ENCODE data around the gene ZBTB9.

ZBTB9 gene

DNA sequence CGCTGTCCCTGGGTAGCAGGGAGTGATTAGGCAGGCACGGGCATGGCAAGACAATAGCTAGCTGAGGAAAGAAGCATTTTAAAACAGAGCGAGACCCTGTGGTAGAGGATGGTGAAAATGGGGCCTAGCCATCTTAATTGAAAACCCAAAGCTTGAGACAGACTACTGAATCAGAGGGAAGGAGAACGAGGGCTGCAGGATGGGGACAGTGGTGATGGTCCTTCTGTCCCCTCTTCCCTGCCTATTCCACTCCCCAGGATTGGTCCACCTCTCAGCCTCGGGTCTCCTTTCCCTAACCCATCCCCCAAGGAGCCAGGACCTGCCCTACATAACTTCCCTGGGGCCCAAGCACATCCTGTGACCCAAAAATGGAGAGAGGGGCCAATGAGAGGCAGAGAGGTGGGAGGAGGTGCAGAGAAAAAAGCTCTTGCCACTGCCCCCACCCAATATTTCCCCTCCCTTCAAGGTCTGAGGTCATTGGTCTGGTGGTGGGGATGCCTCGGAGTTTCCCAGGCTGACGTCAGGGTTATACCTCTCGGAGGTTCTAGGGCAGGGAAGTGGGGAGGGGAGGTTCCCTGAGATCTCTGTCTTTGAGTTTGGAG, 35.6 kb upstream of the ZBTB9 start:
- no peak for DNase-seq (ENCODE audit: low read depth)

DNA sequence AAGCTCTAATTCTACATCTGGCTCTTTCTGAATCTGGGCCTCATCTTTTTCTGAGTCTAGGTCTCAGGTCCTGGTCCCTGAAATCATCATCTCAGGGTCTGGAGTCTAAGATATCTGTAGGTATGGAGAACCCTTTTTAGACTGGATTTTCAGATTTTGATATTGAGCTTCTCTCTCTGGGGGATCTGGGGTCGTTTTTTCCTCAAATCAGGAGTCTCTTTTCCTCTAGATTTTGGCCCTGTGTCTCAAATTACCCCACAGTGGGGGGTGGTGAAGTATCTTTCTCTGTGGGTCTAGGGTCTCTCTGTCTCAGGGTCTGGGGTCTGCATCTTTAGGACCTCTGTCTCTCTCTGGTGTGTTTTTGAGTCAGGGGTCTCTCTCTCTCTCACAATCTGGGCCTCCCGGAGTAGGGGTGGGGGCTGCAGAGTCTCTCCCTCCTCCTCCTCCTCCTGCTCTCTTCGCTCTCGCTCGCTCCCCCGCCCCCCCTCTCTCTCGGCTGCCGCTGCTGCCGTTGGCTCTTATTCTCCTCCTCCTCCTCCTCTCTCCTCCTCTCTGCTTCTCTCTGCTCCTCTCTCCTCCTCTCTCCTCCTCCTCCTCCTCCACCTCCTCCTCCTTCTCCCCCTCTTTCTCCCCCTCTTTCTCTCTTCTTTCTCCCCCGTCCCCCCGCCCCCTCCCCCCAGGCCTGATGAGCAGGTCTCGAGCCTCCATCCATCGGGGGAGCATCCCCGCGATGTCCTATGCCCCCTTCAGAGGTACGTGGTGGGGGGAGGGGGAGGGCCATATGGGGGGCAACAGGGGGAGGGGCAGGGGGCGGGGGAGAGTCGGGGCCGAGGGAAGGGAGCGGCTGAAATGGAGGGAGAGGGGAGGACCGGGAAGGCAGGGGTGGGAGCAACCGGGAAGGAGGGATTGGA, 34.5 kb upstream of the ZBTB9 start, which contains the start of gene SYNGAP1:
Gene SYNGAP1, plus strand, starts transcription at position 486 of the 911 bp plus-strand sequence. Its CDS starts 200 bp downstream, at position 686.
- no peak for DNase-seq (ENCODE audit: low read depth)

DNA sequence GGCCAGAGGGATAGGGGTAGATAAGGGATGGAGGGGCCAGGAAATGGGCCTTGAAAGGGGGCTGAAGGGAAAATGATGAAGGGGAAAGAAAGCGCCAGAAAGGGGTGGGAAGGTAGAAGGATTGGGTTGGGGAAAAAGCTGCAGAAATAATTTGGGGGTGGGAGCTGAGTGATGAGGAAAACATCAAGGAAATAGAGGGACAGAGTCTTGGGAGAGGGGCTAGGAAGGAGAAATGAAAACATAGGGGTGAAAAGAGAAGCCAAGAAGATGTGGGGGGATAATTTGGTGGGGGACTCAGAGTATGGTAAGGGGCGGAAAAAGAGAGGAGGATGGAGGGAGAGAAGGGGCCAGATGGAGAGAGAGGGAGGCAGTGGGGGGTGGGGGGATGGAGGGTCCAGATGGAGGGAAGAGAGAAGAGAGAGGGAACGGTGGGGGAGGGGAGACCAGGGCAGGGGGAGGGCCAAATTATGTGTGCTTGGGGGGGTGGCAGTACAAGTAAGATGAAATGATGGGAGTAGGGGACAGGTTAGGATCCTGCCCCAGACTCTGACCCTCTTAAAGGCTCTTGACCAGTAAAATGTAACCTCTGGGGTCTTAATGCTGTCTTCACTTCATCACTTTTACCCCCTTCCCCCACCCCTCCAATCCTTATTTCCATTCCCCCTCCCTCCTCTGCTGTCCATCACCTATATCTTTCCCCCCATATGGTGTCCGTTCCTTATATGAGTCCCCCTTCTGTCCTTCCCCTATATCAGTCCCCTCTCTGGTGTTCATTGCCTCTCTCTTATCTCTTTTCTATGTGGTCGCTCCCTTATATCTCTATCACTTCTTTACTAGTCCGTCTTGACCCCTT, 33.7 kb upstream of the ZBTB9 start:
- DNase-seq (ENCODE audit: low read depth), result no peak

DNA sequence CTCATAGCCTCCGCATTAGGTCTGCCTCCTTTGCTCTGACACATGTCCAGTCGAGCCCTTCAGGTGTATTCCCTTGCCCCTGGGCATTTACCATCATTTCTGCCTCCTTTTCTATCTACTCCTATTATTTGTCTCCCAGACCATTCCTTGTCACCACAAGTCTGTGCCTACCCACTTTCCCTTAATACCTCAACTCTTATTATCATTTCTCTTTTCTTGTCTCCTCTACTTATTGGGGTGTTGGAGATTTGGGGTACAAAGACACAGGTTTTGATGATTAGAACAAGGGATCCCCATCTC, 33.1 kb upstream of the ZBTB9 start:
- DNase-seq (ENCODE audit: low read depth), result no peak

DNA sequence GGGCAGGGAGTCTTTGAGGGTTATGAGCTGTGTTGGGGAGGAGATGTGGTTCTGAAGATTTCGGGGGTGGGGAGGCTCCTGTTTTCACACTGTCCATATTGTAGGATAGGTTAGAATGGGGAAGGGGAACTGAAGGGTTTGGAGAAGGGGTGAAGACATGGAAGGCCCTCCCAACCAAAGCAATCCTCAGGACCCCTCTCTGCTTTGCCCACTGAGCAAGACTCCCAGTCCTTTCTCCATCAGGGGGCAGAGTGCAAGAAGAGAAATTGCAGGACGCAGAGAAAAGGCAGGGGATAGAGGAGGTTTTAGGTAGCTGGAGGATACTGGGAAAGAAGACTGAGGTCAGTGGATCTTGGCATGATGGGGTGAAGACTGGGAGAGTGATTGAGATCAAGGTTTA, 30.6 kb upstream of the ZBTB9 start:
- DNase-seq (ENCODE audit: low read depth), result no peak

DNA sequence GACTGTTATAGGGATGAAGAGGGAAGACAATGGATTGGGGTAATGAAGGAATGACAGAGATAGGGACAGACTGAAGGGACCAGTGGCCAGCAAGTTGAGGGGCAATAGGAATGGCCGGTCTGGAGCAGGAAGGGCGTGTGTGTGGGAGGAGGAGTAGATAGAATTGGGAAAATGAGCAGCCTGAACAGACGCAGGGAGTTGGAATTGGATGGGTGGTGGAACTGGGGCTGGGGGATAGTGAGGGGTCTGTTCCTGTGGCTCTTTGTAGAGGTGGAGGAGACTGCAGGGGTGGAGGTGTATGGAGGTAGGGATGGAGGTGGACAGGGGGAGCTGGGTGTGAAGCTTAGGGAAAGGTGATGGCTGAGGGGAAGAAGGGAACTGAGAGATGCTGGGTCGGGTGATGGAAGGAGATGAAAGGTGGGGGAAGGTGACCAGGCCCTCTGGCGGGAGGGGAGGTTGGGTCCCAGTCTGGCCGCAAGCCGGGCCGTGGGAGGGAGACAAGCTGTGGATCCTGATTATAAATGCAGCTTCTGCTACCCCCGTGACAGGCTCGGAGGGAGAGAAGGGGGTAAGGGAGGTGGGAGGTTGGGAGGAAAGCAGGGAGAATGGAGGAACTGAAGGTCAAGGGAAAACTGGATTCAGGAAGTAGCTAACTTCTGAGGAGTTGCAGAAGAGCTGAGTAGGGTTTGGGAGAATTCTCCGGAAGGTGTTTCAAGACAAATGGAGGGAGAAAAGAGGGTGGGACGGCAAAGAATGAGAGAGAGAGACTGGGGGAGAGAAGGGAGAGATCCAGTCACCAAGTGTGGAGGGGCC, 29.3 kb upstream of the ZBTB9 start:
- no peak for DNase-seq (ENCODE audit: low read depth)

DNA sequence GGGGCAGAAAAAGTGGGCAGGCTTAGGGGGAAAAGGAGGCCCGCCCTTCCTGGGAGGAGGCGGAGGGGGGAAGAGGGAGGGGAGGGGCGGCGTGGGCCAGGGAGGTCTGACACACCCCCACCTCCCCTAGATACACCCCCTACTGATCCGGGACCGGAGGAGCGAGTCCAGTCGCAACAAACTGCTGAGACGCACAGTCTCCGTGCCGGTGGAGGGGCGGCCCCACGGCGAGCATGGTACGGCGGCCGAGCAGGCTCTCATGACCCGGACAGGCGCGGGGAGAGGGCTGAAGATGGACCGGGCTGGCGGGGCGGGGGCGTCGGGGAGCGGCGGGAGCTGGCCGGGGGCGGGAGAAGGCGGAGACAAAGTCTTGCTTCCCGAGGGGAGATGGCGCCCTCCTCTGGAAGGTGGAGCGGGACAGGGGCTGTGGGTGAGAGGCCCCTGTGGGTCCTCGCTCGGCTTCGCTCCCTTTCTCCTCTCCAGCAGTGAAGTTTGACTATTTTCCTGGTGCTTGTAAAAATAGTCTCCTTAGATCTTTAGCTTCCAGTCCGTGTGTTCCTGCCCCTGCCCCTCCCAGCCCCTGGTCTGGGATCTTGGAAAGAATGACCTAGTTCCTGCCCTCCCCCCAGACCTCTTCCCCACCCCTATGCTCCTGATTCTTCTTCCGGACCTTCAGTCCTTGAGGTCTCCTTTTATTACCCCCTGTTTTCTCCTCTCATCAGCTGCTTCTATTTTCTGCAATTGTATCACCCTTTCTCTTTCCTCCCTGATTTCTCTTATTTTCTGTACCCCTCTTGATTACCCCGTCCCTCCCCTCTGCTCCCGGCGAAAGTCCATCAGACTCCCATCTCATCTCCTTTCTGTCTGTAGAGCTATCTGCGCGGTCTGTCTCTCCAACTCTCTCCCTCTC, 28.5 kb upstream of the ZBTB9 start:
- DNase-seq (ENCODE audit: low read depth), result peak; percentile 86

DNA sequence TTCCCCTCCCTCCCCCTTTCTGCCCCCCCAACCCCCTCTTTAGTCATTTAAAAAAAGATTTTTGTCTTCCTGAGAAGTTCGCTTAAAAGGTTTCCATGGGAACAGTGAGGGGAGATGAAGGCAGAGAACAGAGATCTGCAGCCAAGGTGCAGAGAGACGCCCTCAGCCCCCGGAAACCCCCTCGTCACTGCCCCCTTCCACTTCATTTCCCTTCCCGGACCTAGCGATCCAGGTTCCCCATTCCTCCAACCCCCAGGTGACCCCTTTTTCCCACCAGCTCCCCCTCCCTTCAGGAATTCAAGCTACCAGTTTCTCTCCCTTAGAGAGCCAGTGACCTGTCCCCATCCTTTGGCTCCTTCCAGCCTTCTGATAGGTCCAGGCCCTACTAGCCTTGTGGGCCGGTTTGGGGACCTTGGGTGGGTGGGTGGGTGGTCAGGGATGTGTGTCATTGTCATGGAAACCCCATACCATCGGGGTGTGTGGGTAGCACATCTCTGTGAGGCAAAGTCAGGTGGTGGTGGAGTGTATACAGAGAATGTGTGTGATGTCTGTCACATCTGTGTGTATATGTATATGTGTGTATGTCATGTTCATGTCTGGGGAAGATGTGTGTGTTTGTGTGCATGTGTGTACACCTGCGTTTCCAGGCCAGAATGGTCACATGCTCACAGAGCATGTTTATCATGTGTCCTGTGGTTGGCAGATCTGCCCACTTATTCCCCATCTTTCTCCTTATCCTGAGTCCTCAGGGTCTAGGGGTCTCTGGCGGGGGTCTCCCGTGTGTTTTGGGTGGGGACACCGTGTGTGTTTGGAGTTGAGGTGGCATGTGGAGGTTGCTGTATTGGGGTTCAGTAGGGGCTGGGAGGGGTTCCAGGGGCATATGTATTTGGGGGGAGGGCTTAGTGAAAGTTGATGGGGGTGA, 27.5 kb upstream of the ZBTB9 start:
- no peak for DNase-seq (ENCODE audit: low read depth)

DNA sequence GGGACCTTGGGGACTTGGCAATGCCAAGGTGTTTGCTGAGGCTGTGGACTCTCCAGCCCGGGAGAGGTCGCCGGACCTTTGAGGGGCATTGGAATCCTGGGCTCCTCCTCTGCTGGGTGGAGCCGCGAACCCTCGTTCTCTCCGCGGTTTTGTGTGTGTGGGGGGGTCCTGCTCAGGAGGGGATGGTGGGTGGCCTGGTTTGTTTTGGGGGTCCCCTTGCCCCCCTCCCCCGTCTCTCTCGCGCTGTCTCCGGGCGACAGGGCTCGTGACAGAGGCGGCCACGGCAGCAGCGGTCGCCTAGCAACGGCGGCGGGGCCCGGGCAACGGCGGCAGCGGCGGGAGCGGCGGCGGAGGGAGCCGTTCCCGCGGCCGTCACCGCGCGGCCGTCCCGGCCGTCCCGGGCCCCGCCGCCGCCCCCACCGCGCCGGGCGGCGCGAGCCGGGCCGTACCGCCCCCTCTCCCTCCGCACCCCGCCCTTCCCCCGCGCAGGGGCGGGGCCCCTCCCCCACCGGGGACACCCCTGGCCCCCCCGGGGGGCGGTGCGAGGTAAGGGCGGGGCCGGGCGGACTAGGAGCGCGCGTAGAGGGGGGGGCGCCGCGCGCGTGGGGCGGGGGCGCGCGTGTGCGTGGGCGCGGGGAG, 26.7 kb upstream of the ZBTB9 start:
- no peak for DNase-seq (ENCODE audit: low read depth)

DNA sequence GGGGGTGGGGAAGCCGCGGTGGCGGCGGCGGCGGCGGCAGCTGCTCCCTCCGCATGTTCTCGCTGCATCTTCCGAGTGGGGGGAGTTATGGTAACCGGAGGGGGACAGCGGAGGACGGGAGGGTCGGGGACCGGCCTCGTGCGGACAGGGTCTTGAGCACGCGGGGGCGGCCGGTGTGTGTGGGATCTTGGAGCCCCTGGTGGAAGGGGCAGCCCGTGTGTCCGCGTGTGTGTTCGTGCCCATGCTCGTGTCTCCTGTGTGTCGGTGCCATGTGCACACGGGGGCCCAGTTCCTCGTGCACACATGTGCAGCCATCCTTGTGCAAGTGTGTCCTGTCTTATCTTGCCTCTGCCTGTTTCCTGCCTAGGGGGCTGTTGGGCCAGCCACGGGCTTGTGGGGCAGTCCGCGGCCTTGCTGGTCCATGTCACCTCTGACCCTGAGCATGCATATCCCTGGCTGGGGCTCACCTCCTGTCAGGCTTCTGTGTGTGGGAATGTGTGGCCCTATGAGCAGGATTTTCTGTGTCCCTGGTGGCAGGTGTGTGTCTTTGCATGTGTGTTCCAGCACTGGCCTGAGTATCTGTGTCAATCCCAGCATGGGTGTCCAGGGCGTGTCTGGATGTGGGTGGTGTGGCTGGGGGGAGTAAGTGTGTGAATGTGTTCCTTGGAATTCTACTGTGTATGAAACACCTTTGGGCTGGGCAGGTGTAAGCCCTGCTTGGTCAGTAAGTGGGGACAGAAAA, 26.0 kb upstream of the ZBTB9 start:
- peak; percentile 87 for DNase-seq (ENCODE audit: low read depth)

DNA sequence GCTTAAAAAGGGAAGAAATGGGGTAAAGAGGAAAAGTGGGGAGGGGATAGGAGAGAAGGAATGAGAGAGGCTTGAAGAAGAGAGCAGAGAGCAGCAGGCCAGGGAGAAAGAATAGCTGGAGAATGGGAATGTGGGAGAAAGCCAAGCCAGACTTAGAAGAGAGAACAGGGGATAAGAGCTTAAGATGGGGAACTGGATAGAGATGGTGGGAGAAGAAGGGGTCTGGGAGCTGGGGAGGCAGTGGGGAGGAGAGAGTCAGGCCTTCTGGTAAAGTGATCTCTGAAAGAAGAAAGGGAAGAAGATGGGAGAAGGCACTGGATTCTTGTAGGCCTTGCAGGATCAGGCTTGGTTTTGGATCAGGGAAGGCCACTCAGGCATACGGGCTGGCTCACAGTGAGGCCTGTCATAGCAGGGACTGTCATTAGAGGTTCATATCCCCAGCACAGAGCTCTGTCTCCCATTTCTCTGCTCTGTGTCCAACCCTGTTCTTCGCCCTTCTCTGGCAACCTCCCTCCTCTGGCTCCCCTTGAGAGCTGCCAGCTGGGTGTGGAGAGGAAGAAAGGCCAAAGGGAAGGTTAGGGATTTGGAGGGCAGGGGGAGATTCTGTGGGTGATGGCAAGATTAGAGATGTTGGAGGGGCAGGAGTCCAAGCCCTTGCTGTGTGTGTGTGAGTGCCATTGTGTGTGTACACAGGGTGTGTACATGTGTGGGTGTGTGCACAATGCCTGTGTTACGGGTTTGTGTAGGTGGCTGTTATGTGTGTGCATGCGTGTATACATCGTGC, 25.2 kb upstream of the ZBTB9 start:
- no peak for DNase-seq (ENCODE audit: low read depth)

DNA sequence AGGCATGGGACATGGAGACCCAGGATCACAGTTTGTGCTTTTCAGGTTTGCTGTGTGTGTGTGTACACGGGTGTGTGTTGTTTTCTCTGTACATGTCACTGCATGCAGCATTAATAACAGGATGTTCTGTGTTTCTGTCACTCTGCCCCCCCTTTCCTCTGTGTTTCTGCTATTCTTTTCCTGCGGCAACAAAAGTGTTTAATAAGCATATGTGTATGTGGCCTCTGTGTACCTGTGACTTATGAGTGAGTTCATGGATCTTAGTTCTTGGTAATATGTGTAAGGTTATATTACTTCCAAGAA, 24.7 kb upstream of the ZBTB9 start:
- no peak for DNase-seq (ENCODE audit: low read depth)

DNA sequence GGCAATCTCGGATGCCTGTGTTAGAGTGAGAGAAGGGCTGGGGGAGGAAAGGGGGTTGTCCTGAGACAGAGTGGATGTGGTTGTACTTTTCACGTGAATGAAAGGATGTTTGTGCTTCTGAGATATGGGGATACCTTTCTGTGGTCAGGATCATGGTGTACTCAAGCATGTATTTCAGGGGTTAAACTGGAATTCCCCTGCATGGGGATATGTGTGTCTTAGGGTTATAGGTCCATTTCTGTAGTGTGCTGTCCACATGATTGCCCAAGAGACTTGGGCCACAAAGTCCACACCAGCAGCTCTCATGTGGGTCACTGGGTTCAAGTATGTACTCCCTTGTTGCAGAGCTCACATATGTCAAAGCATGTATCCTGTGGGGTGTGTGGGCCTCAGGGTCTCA, 24.0 kb upstream of the ZBTB9 start:
- DNase-seq (ENCODE audit: low read depth), result no peak

DNA sequence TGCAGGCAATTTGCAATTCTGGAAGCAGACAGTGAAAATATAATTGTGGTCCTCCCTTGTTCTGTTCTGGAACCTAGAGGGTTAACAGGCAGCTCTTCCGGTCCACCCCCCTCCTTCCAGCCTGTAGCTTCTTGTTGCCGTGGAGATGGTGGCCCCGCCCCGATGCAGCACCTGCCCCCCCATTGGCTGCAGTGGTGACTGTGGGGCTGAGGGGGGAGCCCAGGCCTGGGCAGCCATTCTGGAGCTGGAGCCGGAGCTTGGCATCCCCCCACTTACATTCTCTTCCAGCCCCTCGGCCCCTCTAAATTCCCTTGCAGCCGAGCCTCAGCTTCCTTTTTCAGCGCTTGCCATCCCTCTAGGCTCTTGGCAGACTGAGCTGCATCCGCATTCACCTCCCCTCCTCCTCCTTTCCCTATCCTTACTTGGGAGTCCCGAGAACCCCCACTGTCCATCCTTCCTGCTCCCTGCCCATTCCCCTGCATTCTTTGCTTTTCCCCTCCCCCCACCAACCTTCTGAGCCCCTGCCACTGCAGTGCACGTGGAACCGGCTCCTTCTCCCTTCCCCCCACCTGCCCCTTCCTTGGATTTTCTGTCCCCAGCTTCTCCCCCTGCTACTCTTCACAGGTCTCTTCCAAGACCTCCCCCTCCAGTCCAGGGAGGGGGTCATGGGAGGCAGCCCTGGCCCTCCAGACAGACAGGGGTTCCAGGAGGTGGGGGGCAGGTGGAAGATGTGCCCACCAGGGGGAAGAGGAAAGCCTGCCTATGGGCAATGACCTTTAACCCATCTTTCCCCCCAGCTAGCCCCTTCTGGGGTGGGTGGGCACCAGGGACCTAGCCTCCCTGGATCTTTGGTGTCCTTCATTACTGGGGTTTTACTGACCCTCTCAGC, 23.1 kb upstream of the ZBTB9 start:
- DNase-seq (ENCODE audit: low read depth), result peak; percentile 89

DNA sequence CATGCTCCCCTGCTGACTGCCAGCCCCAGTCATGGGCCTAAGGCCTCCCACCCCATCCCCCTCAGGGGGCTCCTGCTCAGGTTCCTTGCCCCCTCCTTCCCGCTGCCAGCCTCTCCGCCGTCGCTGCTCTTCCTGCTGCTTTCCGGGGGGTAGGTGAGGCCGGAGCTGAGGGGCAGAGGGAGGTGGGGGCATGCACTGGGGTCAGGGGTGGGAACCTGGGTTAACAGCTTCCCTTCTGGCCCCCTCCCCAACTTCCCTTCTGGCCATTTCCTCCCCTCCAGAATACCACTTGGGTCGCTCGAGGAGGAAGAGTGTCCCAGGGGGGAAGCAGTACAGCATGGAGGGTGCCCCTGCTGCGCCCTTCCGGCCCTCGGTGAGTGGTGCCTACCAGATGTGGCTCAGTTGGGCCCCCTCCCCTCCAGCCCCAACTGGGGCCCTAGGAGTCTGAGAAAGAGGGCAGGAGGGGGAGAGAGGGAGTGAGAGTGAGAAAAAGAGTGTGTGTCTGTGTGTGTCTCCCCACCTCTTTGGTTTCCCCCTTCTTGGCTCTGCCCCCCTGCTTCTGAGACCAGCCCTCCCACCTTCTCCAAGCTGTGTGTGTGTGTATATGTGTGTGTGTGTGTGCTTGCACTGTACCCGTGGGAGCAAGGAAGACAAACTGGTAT, 22.4 kb upstream of the ZBTB9 start:
- peak; percentile 84 for DNase-seq (ENCODE audit: low read depth)

DNA sequence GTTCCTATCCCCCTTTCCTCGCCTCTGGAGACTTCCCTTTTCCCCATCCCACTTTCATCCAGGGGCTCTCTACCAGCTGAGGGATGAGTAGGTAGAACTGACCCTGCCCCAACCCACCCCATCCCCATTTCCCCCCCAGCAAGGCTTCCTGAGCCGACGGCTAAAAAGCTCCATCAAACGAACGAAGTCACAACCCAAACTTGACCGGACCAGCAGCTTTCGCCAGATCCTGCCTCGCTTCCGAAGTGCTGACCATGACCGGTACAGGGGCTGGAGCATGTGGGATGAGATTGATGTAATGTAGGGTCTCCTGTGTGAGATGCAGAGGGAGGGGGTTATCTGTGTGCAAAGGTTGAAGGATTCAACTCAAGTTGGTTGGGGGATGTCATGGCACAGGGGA, 21.8 kb upstream of the ZBTB9 start:
- DNase-seq (ENCODE audit: low read depth), result no peak
